GM21528 (cell line): ENCODE data around the gene ASB12.

Experiments
- ATAC-seq: cut with Tn5 transposase; IDR thresholded peaks from one replicate; pipeline ENCODE4 v1.9.1; 2021; ENCODE audit warnings: mild to moderate bottlenecking, moderate library complexity; ENCODE audit not compliant: unreplicated experiment, low FRiP score

ASB12 gene

GRCh38 chrX:64187762-64188150, 42.7 kb downstream of the ASB12 start:
- ATAC-seq, result no peak

GRCh38 chrX:64186974-64187761, 43.2 kb downstream of the ASB12 start:
- ATAC-seq, result no peak

- no peak for ATAC-seq
Measured at GRCh38 chrX:64184396-64184795, 46.0 kb downstream of the ASB12 start.

- no peak for ATAC-seq
Measured at GRCh38 chrX:64182208-64182607, 48.2 kb downstream of the ASB12 start.

- no peak for ATAC-seq
Measured at GRCh38 chrX:64176876-64177275, 53.5 kb downstream of the ASB12 start.
